HEK293T (cell line): ENCODE results near the gene ZNF514.

Experiments used
- CTCF ChIA-PET: fragments of 350-600 bp; formaldehyde crosslinking; extraction: SDS; loops from one replicate; lab custom pipeline; 2021; ENCODE audit warnings: antibody characterized with exemption, inconsistent platforms; lab: Yijun Ruan, JAX
- POLR2A ChIA-PET: fragments of 350-600 bp; formaldehyde crosslinking; extraction: SDS; loops from one replicate; lab custom pipeline; 2020; ENCODE audit warnings: antibody characterized with exemption, inconsistent platforms; lab: Yijun Ruan, JAX
- DNase-seq: peaks from one replicate; pipeline ENCODE4 v3.0.0; 2012; ENCODE audit warnings: mixed read lengths; ENCODE audit errors: extremely low spot score
- ARNT ChIP-seq: fragments of 450-650 bp; IDR thresholded peaks from 2 replicates; pipeline ENCODE4 v1.6.1; 2017; ENCODE audit warnings: mild to moderate bottlenecking
- BHLHE40 ChIP-seq: fragments of 450-650 bp; IDR thresholded peaks from 2 replicates; pipeline ENCODE4 v1.6.1; 2016; ENCODE audit warnings: mild to moderate bottlenecking, moderate library complexity, borderline replicate concordance
- CTBP1 ChIP-seq: fragments of 450-650 bp; IDR thresholded peaks from 2 replicates; pipeline ENCODE4 v1.6.1; 2016; ENCODE audit warnings: borderline replicate concordance
- ELF4 ChIP-seq: fragments of 450-650 bp; IDR thresholded peaks from 2 replicates; pipeline ENCODE4 v1.6.1; 2017; ENCODE audit warnings: antibody characterized with exemption
- FOXA1 ChIP-seq: fragments of 450-650 bp; IDR thresholded peaks from 2 replicates; pipeline ENCODE4 v1.6.1; 2016; ENCODE audit warnings: mild to moderate bottlenecking
- FOXK2 ChIP-seq: fragments of 450-650 bp; IDR thresholded peaks from 2 replicates; pipeline ENCODE4 v1.6.1; 2016; ENCODE audit warnings: mild to moderate bottlenecking
- FOXM1 ChIP-seq: fragments of 450-650 bp; IDR thresholded peaks from 2 replicates; pipeline ENCODE4 v1.6.1; 2017; ENCODE audit warnings: mild to moderate bottlenecking, borderline replicate concordance
- HDGF ChIP-seq: fragments of 450-650 bp; IDR thresholded peaks from 2 replicates; pipeline ENCODE4 v1.6.1; 2017; ENCODE audit warnings: antibody characterized with exemption, borderline replicate concordance
- L3MBTL2 ChIP-seq: fragments of 450-650 bp; conservative IDR thresholded peaks from 2 replicates; pipeline ENCODE4 v1.6.1; 2016; ENCODE audit warnings: mild to moderate bottlenecking
- LEF1 ChIP-seq: fragments of 450-650 bp; IDR thresholded peaks from 2 replicates; pipeline ENCODE4 v1.6.1; 2017; ENCODE audit warnings: mild to moderate bottlenecking, borderline replicate concordance
- NFRKB ChIP-seq: fragments of 450-650 bp; IDR thresholded peaks from 2 replicates; pipeline ENCODE4 v1.6.1; 2016; ENCODE audit warnings: mild to moderate bottlenecking, moderate library complexity
- PKNOX1 ChIP-seq: fragments of 450-650 bp; IDR thresholded peaks from 2 replicates; pipeline ENCODE4 v1.6.1; 2016
- SP1 ChIP-seq: fragments of 450-650 bp; IDR thresholded peaks from 2 replicates; pipeline ENCODE4 v1.6.1; 2017
- SUZ12 ChIP-seq: fragments of 450-650 bp; IDR thresholded peaks from 2 replicates; pipeline ENCODE4 v1.6.1; 2016; ENCODE audit warnings: mild to moderate bottlenecking
- TARDBP ChIP-seq: fragments of 450-650 bp; IDR thresholded peaks from 2 replicates; pipeline ENCODE4 v1.6.1; 2016
- ZNF384 ChIP-seq: fragments of 450-650 bp; IDR thresholded peaks from 2 replicates; pipeline ENCODE4 v1.6.1; 2016

The ZNF514 gene

GRCh38 chr2:95149397-95149984 lies 10.2 kb downstream of the ZNF514 start:
- CTCF ChIA-PET = no interaction called here
- POLR2A ChIA-PET = no interaction called here
- TF ChIP-seq SUZ12 (no peak), SP1 (no peak)
- no peak for DNase-seq

- TF ChIP-seq FOXM1 (no peak), SUZ12 (no peak), PKNOX1 (no peak), L3MBTL2 (no peak), CTBP1 (no peak), SP1 (no peak)
- CTCF ChIA-PET = no interaction called here
- POLR2A ChIA-PET = interaction anchor here (1.1 kb wide), 1 partner anchor 22 kb away, joined by 3 read pairs; the partner anchor contains the start of gene MRPS5
- no peak for DNase-seq
These were observed 15.8 kb downstream of the ZNF514 start for GRCh38 chr2:95143838-95144237.

GRCh38 chr2:95138702-95139101 lies 20.9 kb downstream of the ZNF514 start:
- DNase-seq = no peak
- TF ChIP-seq ZNF384 (no peak), HDGF (no peak), ARNT (no peak), LEF1 (no peak), SUZ12 (no peak), TARDBP (no peak), ELF4 (no peak), FOXK2 (no peak), FOXA1 (no peak)
- ChIA-PET CTCF (no interaction called here), POLR2A (interaction anchor here (1.6 kb wide), 1 partner anchor 17 kb away, joined by 4 read pairs; no protein-coding TSS in a partner anchor)

GRCh38 chr2:95122197-95122551 lies 37.5 kb downstream of the ZNF514 start:
- no peak for TF ChIP-seq CTBP1
- no peak for TF ChIP-seq SP1
- POLR2A ChIA-PET = interaction anchor here (0.6 to 4.4 kb wide), 15 partner anchors 13 to 162 kb away, joined by 3 to 38 read pairs (median 4); partner anchors contain the start of genes ZNF2 and ZNF514
- DNase-seq = no peak
- CTCF ChIA-PET = interaction anchor here (0.6 to 1.0 kb wide), 2 partner anchors 136 to 878 kb away, joined by 3 to 4 read pairs; no protein-coding TSS in a partner anchor

GRCh38 chr2:95121407-95122196 lies 38.0 kb downstream of the ZNF514 start, which contains the start of gene MRPS5:
TSS of gene MRPS5 (minus strand) at chr2:95121808. CDS start at chr2:95121791, 17 bp downstream.
- CTCF ChIA-PET = interaction anchor here (1.0 to 1.1 kb wide), 2 partner anchors 42 to 135 kb away, joined by 3 read pairs; no protein-coding TSS in a partner anchor
- POLR2A ChIA-PET = interaction anchor here (0.6 to 4.4 kb wide), 18 partner anchors 13 to 162 kb away, joined by 3 to 38 read pairs (median 4); partner anchors contain the start of genes ZNF2 and ZNF514
- no peak for TF ChIP-seq FOXM1
- TF ChIP-seq L3MBTL2 = peak; percentile 65
- no peak for TF ChIP-seq NFRKB
- TF ChIP-seq FOXK2 = no peak
- no peak for TF ChIP-seq BHLHE40

GRCh38 chr2:95121093-95121406 lies 38.6 kb downstream of the ZNF514 start:
- DNase-seq = no peak

More at GRCh38 chr2:95121407-95122196, 38.0 kb downstream of the ZNF514 start, which contains the start of gene MRPS5:
- peak; percentile 94 for DNase-seq

More at GRCh38 chr2:95121093-95121406, 38.6 kb downstream of the ZNF514 start:
- TF ChIP-seq FOXM1 (no peak), FOXK2 (no peak), NFRKB (no peak), ELF4 (no peak), FOXA1 (no peak), TARDBP (no peak), SUZ12 (no peak), PKNOX1 (no peak), SP1 (no peak), LEF1 (no peak), L3MBTL2 (no peak), CTBP1 (no peak)
- POLR2A ChIA-PET = interaction anchor here (0.7 to 4.4 kb wide), 12 partner anchors 14 to 163 kb away, joined by 3 to 38 read pairs (median 4); partner anchors contain the start of genes ZNF2 and ZNF514
- CTCF ChIA-PET = interaction anchor here (1.0 to 1.1 kb wide), 2 partner anchors 43 to 135 kb away, joined by 3 read pairs; no protein-coding TSS in a partner anchor
